ENCODE results near the gene ABCA5.

DNA sequence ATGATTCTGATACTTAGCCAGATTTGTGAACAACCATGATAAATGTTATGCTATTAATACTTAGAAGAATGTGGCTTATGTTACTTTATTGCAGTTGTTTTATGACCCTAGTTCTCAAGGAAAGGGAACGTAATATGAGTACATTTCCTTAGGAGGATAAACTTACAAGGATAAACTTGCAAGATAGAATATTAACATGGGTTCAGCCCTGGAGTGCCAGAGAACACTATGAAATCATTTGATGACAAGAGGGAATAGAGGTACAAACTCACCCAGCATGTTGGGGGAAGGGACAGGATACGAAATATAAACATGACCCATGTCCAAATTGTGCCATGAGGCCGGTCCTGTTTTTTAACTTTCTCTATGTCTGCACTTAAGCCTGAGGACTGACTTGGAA, 13.0 kb upstream of the ABCA5 start:
- TF ChIP-seq, protein P1, sequence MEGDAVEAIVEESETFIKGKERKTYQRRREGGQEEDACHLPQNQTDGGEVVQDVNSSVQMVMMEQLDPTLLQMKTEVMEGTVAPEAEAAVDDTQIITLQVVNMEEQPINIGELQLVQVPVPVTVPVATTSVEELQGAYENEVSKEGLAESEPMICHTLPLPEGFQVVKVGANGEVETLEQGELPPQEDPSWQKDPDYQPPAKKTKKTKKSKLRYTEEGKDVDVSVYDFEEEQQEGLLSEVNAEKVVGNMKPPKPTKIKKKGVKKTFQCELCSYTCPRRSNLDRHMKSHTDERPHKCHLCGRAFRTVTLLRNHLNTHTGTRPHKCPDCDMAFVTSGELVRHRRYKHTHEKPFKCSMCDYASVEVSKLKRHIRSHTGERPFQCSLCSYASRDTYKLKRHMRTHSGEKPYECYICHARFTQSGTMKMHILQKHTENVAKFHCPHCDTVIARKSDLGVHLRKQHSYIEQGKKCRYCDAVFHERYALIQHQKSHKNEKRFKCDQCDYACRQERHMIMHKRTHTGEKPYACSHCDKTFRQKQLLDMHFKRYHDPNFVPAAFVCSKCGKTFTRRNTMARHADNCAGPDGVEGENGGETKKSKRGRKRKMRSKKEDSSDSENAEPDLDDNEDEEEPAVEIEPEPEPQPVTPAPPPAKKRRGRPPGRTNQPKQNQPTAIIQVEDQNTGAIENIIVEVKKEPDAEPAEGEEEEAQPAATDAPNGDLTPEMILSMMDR (IDR thresholded peaks at IDR 0.05; ENCODE audit: low read depth, low read length): no peak
- TF ChIP-seq POLR2A (IDR thresholded peaks at IDR 0.05; ENCODE audit: extremely low read depth, insufficient read length): no peak
